Panc1 (cell line): ENCODE results near the gene CCNA2.

Experiments
- CTCF ChIP-seq: fragments of 450-650 bp; IDR thresholded peaks from 2 replicates; pipeline ENCODE4 v1.5.1; 2017; ENCODE audit warnings: mild to moderate bottlenecking
- POLR2AphosphoS5 ChIP-seq: IDR thresholded peaks from 2 replicates; pipeline ENCODE4 v1.6.1; 2012; ENCODE audit warnings: mild to moderate bottlenecking, low read depth, low read length, moderate library complexity
- SIN3A ChIP-seq: IDR thresholded peaks from 2 replicates; pipeline ENCODE4 v1.6.1; 2012; ENCODE audit warnings: low read depth, mild to moderate bottlenecking, low read length, moderate library complexity, borderline replicate concordance; ENCODE audit not compliant: insufficient read depth
- TCF7L2 ChIP-seq: IDR thresholded peaks from 2 replicates; pipeline ENCODE4 v1.6.1; 2011; ENCODE audit warnings: mild to moderate bottlenecking, low read depth, low read length, inconsistent platforms

- TF ChIP-seq TCF7L2 (no peak), CTCF (no peak), POLR2AphosphoS5 (no peak), SIN3A (no peak)
These were observed 33.5 kb downstream of the CCNA2 start for GRCh38 chr4:121789960-121790829.
